AG09309 (cell line): ENCODE measurements around the gene VPS13D.

Experiments
- DNase-seq: peaks from one replicate; pipeline ENCODE4 v3.0.0-alpha.2; 2010; ENCODE audit warnings: low read depth
- H3K4me3 ChIP-seq: 2 replicates; pipeline ENCODE4 v1.5.1; 2011; ENCODE audit warnings: mild to moderate bottlenecking, low read depth, low read length, moderate library complexity; ENCODE audit not compliant: control insufficient read depth
- TF ChIP-seq, protein P1 (sequence below): IDR thresholded peaks from 2 replicates; pipeline ENCODE4 v1.5.1; 2011; ENCODE audit warnings: mild to moderate bottlenecking, low read depth, low read length, inconsistent platforms; ENCODE audit not compliant: insufficient read depth, control insufficient read depth; ENCODE audit errors: missing control alignments

VPS13D gene

GRCh38 chr1:12245733-12246132 lies 15.9 kb downstream of the VPS13D start:
- H3K4me3 ChIP-seq: no peak overlapping the region
- TF ChIP-seq, protein P1, sequence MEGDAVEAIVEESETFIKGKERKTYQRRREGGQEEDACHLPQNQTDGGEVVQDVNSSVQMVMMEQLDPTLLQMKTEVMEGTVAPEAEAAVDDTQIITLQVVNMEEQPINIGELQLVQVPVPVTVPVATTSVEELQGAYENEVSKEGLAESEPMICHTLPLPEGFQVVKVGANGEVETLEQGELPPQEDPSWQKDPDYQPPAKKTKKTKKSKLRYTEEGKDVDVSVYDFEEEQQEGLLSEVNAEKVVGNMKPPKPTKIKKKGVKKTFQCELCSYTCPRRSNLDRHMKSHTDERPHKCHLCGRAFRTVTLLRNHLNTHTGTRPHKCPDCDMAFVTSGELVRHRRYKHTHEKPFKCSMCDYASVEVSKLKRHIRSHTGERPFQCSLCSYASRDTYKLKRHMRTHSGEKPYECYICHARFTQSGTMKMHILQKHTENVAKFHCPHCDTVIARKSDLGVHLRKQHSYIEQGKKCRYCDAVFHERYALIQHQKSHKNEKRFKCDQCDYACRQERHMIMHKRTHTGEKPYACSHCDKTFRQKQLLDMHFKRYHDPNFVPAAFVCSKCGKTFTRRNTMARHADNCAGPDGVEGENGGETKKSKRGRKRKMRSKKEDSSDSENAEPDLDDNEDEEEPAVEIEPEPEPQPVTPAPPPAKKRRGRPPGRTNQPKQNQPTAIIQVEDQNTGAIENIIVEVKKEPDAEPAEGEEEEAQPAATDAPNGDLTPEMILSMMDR: no peak
- no peak for DNase-seq

- TF ChIP-seq, protein P1: no peak
- no peak for DNase-seq
These were observed 16.8 kb downstream of the VPS13D start for GRCh38 chr1:12246584-12246983.

GRCh38 chr1:12249181-12249580 lies 19.4 kb downstream of the VPS13D start:
- no peak for DNase-seq
- H3K4me3 ChIP-seq: no peak overlapping the region
- TF ChIP-seq, protein P1: no peak

More at GRCh38 chr1:12246584-12246983, 16.8 kb downstream of the VPS13D start:
- H3K4me3 ChIP-seq: no peak overlapping the region

DNA sequence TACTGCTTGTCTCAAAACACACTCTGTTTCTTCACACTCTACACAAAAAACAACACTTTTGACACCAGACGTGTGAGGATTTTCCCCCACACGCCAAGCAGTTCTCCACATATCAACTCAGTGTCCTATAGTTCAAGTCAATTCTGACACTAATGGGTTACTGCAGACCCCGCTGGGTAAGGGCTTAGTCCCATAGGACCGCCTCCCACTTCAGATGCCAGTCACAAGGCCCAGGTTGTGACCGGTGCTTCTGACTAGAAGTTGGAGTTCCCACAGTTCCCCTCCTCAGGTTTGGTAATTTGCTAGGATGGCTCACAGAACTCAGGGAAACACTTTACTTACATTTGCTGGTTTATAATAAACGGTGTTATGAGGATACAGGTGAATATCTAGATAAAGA lies 19.9 kb downstream of the VPS13D start:
- no peak overlapping the region for H3K4me3 ChIP-seq
- TF ChIP-seq, protein P1: no peak
- no peak for DNase-seq

DNA sequence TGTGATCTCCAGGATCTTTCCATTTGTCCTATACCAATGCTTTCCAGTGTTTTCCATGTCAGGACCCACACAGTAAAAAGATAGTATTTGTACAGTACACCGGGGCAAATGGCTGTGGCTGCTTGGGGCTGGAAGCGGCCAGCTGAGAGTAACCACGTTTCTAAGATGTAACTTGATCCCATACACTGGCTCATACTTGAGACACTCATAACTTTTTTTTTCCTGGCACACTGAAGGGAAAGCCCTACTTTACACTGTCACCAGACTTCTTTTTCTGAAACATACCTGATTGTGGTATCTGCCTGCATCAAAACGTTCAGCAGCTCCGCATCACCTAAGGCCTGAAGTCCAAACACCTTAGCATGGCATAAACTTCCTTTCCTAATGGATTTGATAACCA lies 21.6 kb downstream of the VPS13D start:
- peak; percentile 16 for DNase-seq
- H3K4me3 ChIP-seq: no peak overlapping the region
- TF ChIP-seq, protein P1: no peak

DNA sequence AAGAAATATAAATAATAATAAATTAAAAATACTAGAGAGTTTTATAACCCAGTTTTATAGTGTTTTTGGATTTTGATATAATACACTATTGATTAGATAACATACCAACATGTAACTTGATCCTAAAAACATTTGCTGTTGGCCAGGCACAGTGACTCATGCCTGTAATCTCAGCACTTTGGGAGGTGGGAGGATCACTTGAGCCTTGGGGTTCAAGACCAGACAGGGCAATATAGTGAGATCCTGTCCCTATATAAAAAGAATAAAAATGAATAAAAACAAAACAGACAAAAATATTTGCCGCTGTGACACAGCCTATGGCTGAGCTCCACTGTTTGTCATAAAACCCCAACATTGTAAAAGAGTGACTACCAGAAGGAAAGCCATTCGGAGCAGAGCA lies 26.1 kb downstream of the VPS13D start:
- TF ChIP-seq, protein P1: no peak
- DNase-seq: no peak

GRCh38 chr1:12258272-12258671 lies 28.4 kb downstream of the VPS13D start:
- TF ChIP-seq, protein P1: no peak
- no peak overlapping the region for H3K4me3 ChIP-seq
- no peak for DNase-seq

More for the DNA sequence above, 26.1 kb downstream of the VPS13D start:
- H3K4me3 ChIP-seq: no peak overlapping the region
